ENCODE results near the gene SUN1.

SUN1 gene

DNA sequence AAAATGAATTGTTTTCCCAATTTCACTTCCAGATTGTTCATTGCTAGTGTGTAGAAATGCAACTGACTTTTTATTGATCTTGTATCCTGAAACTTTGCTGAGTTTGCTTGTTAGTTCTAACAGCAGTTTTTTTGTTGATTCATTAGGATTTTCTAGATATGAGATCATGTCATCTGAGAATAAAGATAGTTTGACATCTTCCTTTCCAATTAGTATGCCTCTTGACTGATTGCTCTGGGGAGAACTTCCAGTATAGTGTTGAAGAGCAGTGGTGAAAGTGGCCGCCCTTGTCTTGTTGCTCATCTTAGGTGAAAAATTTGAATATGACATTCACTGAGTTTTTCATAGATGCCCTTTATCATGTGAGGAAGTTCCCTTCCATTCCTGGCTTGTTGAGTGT, 11.9 kb upstream of the SUN1 start:
- H3K4me3 ChIP-seq (ENCODE audit: low read depth, low read length) = no peak overlapping the region
- DNase-seq (ENCODE audit: low read depth, low spot score) = no peak
- no peak for TF ChIP-seq CTCF (IDR thresholded peaks at IDR 0.05; ENCODE audit: insufficient read depth, low read length, missing control alignments)
- POLR2A ChIA-PET = no interaction called here
- CTCF ChIA-PET = no interaction called here

GRCh38 chr7:821688-822087, 10.6 kb upstream of the SUN1 start:
- ChIA-PET CTCF (interaction anchor here (1.4 kb wide), 1 partner anchor 34 kb away, joined by 3 read pairs; no protein-coding TSS in a partner anchor), POLR2A (no interaction called here)
- H3K4me3 ChIP-seq (ENCODE audit: low read depth, low read length) = no peak overlapping the region

GRCh38 chr7:822692-823276, 9.5 kb upstream of the SUN1 start:
- POLR2A ChIA-PET = no interaction called here
- CTCF ChIA-PET = interaction anchor here (1.4 kb wide), 1 partner anchor 35 kb away, joined by 3 read pairs; no protein-coding TSS in a partner anchor
- TF ChIP-seq CTCF (IDR thresholded peaks at IDR 0.05; ENCODE audit: insufficient read depth, low read length, missing control alignments) = no peak

More at GRCh38 chr7:821688-822087, 10.6 kb upstream of the SUN1 start:
- TF ChIP-seq CTCF (IDR thresholded peaks at IDR 0.05; ENCODE audit: insufficient read depth, low read length, missing control alignments) = no peak
- DNase-seq (ENCODE audit: low read depth, low spot score) = no peak

DNA sequence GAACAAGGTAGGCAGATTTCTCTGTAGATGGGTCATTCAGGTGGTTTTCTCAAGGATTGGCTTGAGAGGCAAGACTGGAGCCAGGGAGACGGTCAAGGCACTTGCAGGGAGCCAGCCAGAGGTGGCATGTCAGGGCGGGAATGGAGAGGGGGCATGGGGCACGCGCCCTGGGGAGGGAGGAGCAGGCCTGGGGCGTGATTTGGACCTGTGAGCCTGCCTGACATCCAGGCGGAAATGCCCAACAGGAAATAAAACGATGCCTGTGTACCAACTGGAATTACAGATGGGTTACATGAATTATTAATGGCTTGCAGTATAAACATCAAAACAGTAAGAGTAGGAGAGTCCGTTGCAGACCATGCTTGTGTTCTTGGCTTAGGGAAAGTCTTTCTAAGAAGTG, 8.6 kb upstream of the SUN1 start:
- POLR2A ChIA-PET = no interaction called here
- CTCF ChIA-PET = interaction anchor here (1.0 kb wide), 1 partner anchor 38 kb away, joined by 3 read pairs; no protein-coding TSS in a partner anchor
- TF ChIP-seq CTCF (IDR thresholded peaks at IDR 0.05; ENCODE audit: insufficient read depth, low read length, missing control alignments) = no peak
- H3K4me3 ChIP-seq (ENCODE audit: low read depth, low read length) = no peak overlapping the region
- no peak for DNase-seq (ENCODE audit: low read depth, low spot score)

More at GRCh38 chr7:822692-823276, 9.5 kb upstream of the SUN1 start:
- DNase-seq (ENCODE audit: low read depth, low spot score) = no peak
- no peak overlapping the region for H3K4me3 ChIP-seq (ENCODE audit: low read depth, low read length)

DNA sequence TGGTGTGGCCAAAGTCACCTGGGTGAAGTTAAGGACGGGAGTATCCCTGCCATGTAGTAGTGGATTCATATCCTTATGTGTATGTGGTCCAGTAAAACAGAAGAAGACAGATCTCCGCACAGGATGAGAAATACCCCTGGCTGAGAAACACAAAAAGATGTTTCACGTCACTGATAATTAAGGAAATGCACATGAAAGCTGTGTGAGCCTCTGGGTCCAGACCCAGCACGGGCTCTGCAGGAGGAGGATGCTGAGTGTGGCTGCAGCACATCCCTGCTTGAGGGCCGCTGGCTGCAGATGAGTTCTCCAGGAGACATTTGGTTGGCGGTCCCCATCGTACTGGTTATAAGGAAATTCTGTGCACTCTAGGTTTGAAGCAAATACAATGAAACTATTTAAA, 8.2 kb upstream of the SUN1 start:
- ChIA-PET POLR2A (no interaction called here), CTCF (interaction anchor here (1.0 kb wide), 2 partner anchors 12 to 38 kb away, joined by 3 read pairs; no protein-coding TSS in a partner anchor)
- no peak for TF ChIP-seq CTCF (IDR thresholded peaks at IDR 0.05; ENCODE audit: insufficient read depth, low read length, missing control alignments)
- no peak for DNase-seq (ENCODE audit: low read depth, low spot score)
- H3K4me3 ChIP-seq (ENCODE audit: low read depth, low read length) = no peak overlapping the region

DNA sequence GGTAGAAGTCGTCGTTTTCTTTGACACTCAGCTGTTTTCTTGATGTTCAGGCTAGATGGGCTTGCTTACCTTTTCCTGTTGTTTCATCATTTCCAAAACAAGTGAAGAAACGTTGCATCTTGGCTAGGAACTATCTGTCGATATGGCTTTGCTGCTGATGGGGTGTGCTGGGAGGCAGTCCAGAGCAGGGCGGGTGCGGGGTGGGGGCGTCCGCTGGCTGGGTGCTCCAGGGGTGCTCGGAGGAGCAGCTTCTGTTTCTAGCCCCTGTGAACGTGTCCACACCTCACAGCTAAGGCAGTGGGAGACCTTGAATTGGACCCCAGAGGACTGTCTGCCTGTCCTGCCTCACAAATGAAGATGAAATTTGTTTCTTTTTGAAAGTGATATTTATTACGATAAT, 7.6 kb upstream of the SUN1 start:
- no peak for DNase-seq (ENCODE audit: low read depth, low spot score)
- no peak for TF ChIP-seq CTCF (IDR thresholded peaks at IDR 0.05; ENCODE audit: insufficient read depth, low read length, missing control alignments)
- ChIA-PET CTCF (interaction anchor here (1.0 kb wide), 2 partner anchors 13 to 39 kb away, joined by 3 read pairs; no protein-coding TSS in a partner anchor), POLR2A (no interaction called here)
- H3K4me3 ChIP-seq (ENCODE audit: low read depth, low read length) = no peak overlapping the region

All from AG04449 (cell line).